Medulla oblongata (tissue), 1 donor: ENCODE data around the gene SLC27A1.
A peak's percentile ranks its signal among the peaks of the same experiment; 100 is the strongest.
"Not testable (repeated sequence)": the region's sequence is repeated elsewhere in the genome, so short reads cannot be mapped to it uniquely, and the experiment has no call there.

ENCODE experiments used
- DNase-seq: peaks from one replicate; pipeline ENCODE4 v3.0.0-alpha.2; 2015; ENCODE audit errors: extremely low spot score

Gene SLC27A1

DNA sequence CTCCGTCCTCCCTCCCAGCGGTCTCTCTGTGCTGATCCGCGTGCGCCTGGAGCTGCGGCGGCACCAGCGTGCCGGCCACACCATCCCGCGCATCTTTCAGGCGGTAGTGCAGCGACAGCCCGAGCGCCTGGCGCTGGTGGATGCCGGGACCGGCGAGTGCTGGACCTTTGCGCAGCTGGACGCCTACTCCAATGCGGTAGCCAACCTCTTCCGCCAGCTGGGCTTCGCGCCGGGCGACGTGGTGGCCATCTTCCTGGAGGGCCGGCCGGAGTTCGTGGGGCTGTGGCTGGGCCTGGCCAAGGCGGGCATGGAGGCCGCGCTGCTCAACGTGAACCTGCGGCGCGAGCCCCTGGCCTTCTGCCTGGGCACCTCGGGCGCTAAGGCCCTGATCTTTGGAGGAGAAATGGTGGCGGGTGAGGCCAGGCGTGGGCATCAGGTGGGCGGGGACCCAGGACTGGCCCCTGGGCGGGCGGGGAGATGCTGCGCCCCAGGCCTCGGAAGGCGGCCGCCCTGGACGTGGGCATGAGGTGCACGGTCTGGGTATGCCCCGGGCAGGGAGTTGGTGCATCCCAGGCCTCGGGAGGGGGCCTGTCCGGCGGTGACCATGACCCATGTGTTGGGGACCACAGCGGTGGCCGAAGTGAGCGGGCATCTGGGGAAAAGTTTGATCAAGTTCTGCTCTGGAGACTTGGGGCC, 16.4 kb downstream of the SLC27A1 start:
- no peak for DNase-seq

DNA sequence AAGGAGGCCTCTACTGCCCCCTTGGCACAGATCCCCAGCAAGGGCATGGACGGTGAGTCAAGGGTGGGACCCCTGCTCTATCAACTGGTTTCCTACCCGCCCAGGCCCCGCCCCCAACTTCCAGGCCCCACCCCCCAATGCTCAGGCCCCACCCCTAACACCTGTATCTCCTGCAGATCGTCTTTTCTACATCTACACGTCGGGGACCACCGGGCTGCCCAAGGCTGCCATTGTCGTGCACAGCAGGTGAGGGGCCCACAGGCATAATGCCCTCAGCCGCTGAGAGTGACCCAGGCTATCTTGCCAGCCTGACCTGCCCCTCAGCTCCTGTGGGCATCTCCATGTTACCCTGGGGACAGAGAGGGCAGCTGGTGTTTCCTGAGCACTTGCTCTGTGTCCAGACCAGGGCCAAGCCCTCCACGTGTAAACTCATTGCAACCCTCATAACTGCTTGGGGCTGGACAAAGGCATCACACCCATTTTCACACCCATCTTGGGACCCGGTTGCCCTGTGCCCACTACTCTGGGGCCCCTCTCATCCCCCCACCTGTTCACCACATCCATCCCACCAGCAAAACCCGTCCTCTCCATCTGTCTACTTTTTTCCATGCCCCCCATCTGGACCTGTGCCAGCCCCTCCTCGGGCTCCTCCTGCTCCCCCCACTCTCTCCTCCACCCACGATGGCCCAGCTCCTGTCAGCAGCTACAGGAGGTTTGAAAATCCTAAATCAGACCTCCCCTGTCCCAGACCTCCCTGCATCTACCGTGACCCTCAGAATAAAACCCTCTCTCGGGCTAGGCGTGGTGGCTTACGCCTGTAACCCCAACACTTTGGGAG, 17.2 kb downstream of the SLC27A1 start:
- no peak for DNase-seq

DNA sequence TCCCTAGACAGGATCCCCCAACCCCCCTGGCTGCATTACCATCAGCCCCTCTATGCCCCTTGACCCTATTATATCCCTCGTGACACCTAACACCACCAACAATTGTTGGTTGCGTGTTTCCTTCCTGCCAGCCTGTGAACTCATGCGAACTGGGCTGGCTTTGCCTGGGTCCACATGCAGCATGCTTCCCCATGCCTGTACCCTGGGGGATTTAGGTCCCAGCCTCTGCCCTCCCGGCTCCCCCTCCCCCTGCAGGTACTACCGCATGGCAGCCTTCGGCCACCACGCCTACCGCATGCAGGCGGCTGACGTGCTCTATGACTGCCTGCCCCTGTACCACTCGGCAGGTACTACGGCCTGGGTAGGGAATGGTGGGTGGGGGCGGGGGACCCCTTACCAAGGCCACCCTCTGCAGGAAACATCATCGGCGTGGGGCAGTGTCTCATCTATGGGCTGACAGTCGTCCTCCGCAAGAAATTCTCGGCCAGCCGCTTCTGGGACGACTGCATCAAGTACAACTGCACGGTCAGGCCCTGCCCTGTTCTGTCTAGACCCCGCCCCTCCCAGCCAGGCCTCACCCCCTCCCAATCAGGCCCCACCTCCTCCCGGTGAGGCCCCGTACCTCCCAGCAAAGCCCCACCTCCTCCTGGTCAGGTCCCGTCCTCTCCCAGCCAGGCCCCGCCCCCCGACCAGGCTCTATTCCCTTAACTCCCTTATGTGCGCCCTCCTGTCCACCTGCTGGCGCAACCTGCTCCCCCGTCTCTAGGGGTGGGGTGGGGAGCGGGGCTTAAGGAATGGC, 18.5 kb downstream of the SLC27A1 start:
- no peak for DNase-seq

DNA sequence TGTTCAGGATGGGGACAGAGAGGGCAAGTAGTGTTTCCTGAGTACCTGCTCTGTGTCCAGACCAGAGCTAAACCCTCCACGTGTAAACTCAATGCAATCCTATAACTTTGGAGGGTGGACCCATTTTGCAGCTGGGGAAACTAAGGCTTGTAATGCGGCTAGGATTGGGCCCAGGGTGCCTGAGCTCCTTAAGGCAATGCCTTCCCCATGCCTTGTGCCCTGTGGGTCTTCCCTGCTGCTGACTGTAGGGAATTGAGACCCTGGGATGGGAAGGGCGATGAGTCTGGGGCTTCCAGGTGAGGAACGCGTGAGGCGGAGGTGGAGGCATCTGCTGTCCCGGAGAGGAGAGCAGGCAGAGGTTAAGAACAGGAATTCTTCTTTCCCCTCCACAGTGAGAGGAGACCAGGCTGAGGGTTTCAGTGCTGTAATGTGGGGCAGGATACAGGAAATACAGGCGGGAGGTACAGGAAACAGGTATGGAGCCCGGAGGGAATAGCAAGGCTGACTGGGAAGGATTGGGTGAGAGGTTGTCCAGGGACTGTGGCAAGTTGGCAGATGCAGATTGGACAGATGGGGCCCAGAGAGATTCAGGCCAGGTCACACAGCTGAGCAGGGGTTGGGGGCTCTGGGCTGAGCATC, 19.2 kb downstream of the SLC27A1 start:
- no peak for DNase-seq

DNA sequence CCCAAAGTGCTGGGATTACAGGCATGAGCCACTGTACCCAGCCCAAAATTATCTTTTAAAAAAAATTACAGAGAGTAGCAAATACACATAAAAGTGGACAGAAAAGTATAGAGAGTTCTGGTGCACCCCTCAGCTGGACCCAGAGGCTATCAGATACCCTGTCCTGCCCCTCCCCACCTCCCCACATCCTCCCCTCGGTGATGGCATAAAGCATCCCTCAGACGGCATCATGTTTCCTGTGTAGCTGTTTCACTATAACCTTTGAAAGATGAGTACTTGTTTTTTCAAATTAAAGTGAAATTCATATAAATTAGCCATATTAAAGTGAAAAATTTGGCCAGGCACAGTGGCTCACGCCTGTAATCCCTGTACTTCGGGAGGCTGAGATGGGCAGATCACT, 20.1 kb downstream of the SLC27A1 start:
- DNase-seq, result no peak

DNA sequence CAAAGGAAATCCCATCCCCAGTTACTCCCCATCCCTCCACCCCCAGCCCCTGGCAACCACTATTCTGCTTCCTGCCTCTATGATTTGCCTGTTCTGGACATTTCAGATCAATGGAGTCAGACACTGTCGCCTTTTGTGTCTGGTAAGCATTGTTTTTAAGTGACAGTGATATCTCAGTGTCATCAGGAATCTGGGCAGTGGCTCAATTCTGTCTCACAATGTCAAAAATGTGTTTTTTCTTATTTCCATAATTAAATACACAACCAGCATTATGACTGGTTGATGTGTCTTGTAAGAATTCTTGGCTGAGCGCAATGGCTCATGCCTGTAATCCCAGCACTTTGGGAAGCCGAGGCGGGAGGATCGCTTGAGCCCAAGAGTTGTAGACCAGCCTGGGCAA, 21.0 kb downstream of the SLC27A1 start:
- DNase-seq, result no peak

DNA sequence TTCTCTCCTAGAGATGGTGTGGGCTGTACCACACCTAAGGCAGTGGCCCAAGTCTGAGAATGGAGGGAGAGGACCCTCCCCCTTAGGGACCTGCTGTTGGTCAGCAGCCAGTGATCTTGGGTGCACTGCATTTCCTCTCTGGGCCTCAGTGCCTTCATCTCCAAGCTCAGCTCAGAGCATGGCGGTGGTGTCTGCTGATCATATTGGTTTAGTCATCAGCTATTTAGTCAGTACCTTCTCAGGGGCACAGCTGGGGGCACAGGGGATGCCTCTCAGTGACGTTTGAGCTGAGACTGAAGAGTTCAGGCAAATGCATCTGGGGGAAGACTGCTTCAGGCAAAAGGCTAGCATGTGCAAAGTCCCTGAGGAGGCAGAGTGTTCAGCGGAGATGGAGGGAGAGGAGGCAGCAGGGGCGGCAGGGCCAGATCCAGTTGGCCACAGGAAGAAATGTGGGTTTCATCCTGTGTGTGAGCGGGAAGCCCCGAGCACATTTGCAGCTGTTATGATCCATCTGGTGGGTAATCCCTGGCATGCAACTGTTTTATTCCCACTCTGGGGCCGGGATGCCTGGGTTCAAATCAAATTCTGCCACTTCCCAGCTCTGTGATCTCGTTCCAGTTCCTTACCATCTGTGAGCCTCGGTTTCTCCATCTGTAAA, 25.4 kb downstream of the SLC27A1 start:
- DNase-seq, result no peak

DNA sequence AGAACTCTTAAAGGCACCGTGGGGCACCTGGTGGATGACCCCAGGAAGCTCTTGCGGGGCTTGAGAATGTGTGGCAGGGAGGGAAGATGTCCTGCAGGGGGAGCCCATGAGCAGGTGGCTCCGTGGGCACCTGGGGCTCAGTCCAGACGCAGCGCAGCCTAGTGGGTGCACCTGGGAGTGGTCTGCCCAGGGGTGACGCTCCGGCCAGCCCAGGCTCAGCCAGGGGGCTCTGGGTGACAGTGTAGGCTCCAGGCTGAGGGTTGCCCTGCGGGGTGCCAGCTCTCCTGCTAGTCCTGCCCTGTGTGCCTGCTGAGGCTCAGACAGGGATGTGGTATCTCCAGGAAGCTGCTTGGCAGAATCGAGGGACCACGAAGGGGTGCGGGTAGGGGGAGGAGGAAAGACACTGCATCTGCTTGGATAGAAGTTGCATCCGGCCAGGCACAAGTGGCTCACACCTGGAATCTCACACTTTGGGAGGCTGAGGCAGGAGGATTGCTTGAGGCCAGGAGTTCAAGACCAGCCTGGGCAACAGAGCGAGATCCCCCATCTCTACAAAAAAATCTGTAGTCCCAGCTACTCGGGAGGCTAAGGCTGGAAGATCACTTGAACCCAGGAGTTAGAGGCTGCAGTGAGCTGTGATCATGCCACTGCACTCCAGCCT, 26.1 kb downstream of the SLC27A1 start:
- peak; percentile 62 for DNase-seq

DNA sequence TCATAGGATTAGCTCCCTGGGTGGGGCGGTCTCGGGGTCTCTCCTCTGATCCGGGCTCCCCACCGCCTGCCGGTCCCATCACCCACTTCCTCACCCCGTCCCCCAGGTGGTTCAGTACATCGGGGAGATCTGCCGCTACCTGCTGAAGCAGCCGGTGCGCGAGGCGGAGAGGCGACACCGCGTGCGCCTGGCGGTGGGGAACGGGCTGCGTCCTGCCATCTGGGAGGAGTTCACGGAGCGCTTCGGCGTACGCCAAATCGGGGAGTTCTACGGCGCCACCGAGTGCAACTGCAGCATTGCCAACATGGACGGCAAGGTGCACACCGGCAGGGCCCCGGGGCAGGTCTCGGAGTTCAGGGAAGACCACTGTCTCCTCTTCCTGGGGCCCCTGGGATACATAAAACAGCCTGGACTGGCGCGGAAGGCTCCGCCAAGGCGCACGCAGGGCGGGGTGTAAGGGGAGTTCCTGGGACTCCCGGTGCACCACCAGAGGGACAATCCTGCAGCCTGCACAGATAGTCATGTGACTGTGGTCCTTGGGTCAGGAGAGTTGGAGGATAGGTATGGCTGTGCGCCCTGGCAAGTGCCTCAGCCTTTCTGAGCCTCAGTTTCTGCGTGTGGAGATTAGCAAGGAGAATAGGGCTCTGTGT, 26.9 kb downstream of the SLC27A1 start:
- DNase-seq, result no peak

DNA sequence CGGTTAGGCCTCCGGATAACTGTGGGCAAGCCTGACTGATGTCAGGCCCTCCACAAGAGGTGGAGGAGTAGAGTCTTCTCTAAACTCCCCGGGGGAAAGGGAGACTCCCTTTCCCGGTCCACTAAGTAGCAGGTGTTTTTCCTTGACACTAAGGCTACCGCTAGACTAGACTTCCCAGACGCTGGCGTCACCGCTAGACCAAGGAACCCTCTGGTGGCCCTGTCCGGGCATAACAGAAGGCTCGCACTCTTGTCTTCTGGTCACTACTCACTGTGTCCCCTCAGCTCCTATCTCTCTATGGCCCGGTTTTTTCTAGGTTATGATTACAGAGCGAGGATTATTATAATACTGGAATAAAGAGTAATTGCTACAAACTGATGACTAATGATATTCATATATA, 28.7 kb downstream of the SLC27A1 start:
- DNase-seq, result not testable (repeated sequence)

DNA sequence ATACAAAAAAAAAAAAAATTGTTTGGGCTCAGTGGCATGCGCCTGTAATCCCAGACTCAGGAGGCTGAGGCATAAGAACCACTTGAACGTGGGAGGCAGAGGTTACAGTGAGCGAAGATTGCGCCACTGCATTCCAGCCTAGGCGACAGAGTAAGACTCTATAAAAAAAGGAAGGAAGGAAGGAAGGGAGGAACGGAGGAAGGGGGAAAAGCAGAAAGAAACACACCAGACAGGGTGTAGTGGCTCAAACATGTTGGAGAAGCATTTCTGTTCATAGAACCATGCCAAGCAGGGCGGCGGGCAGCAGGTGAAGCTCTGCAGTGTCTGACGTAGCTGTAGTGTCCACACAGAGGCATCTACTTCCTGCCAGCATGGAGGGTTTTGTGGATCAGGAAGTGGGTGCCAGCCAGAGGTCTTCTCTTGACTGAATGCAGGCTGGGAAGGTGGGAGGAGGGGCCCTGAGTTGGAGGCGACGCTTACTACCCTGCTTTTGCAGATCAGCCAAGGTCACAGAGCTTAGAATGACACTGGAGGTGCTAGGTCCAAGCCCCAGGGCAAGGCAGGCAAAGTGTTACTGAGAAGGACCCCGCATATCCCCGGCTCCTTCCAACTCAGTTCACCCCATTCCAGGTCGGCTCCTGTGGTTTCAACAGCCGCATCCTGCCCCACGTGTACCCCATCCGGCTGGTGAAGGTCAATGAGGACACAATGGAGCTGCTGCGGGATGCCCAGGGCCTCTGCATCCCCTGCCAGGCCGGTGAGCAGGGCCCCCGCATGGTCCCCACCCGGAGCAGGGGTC, 29.5 kb downstream of the SLC27A1 start:
- no peak for DNase-seq

DNA sequence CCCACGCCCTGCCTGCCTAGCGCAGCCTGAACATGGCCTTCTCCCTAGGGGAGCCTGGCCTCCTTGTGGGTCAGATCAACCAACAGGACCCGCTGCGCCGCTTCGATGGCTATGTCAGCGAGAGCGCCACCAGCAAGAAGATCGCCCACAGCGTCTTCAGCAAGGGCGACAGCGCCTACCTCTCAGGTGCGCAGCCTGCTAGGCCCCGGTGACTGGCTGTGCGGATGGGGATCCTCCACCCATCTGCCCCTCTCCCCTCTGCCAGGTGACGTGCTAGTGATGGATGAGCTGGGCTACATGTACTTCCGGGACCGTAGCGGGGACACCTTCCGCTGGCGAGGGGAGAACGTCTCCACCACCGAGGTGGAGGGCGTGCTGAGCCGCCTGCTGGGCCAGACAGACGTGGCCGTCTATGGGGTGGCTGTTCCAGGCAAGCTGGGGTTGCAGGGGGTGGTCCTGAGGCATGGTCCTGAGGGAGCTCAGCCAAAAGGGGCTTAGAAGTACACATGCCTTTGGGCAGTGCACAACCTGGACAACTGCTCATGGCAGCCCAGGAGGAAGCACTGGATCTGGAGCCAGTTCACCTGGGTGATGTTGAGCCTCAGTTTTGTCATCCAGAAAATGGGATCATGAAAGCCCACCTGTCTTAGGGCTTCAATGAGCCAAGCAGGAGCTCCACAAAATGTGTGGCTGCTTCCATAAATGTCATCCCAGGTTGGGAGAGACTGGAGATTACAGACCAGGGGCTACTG, 30.3 kb downstream of the SLC27A1 start:
- DNase-seq, result no peak

DNA sequence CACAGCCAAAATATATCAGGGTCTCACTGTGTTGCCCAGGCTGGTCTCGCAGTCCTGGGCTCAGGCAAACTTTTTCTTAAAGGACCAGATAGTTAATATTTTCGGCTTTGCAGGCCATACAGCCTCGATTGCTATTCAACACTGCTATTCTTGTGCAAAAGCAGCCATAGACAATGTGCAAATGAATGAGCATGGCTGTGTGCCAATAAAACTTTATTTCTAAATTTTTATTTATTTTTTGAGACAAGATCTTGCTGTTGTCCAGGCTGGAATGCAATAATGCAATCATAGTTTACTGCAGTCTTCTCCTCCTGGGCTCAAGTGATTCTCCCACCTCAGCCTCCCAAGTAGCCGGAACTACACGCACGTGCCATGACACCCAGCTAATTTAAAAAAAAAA, 32.9 kb downstream of the SLC27A1 start:
- no peak for DNase-seq

DNA sequence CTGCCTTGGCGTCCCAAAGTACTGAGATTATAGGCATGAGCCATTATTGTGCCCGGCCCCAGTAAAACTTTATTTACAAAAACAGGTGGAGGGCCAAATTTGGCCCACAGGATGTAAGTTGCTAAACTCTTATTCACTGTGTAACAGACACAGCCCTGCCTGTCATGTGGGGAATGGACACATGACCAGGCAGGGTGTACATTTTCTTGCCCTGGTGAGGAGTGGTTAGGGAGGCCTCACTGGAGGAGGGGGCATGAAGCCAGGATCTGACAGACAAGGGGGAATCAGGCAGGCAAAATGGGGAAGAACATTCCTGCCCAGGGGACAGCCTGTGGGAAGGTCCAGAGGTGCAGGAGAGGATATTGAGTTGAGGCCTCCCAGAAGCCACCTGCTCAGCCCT, 33.7 kb downstream of the SLC27A1 start:
- no peak for DNase-seq

DNA sequence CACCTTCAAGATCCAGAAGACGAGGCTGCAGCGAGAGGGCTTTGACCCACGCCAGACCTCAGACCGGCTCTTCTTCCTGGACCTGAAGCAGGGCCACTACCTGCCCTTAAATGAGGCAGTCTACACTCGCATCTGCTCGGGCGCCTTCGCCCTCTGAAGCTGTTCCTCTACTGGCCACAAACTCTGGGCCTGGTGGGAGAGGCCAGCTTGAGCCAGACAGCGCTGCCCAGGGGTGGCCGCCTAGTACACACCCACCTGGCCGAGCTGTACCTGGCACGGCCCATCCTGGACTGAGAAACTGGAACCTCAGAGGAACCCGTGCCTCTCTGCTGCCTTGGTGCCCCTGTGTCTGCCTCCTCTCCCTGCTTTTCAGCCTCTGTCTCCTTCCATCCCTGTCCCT, 34.1 kb downstream of the SLC27A1 start:
- no peak for DNase-seq

DNA sequence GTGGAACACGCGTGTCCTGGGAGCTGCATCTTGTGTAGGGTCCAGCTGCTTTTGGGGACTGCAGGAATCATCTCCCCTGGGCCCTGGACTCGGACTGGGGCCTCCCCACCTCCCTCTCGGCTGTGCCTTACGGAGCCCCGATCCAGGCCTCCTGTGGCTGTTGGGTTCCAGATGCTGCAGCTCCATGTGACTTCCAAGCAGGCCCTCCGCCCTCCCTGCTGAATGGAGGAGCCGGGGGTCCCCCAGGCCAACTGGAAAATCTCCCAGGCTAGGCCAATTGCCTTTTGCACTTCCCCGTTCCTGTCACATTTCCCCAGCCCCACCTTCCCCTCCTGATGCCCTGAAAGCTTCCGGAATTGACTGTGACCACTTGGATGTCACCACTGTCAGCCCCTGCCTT, 34.9 kb downstream of the SLC27A1 start:
- peak; percentile 40 for DNase-seq

DNA sequence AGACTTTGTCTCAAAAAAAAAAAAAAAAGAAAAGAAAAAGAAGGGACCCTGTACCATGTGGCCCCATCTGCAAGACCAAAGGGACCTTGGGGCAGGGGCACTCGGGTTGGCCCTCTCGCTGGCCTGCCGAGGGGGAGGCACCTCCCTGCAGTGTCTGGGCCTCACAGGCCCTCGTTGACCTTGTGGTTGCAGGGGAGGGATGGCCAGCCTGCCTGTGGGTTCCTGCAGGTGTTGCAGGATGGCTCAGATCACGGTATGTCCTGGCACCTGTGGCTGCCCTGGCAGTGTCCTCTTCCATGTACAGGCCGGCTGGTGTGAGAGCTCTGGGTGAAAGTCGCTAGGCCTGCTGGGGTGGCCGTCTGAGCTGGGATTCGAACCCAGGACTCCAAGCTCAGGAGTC, 36.4 kb downstream of the SLC27A1 start:
- DNase-seq, result no peak

DNA sequence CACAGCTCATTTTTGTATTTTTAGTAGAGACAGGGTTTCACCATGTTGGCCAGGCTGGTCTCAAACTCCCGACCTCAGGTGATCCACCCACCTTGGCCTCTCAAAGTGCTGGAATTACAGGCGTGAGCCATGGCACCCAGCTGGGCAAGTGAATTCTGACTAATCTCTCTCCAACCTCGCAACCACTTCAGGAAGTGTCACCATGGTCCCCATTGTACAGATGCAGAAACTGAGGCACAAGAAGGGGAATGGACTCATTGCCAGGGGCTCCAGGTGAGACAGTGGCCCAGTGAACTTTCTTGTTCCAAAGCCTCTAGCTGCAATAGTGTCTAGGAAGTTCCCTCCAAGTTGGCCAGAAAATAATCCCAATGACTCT, 38.2 kb downstream of the SLC27A1 start:
- DNase-seq, result not testable (repeated sequence)
